ENCODE results near the gene CPSF7. TPM values are rescaled to one million over a fixed set of nuclear protein-coding genes. Genes with fewer than 3 reads are reported as not detected.
"Not testable (repeated sequence)": the region's sequence is repeated elsewhere in the genome, so short reads cannot be mapped to it uniquely, and the experiment has no call there.

CPSF7 gene
- 40.1 TPM for total RNA-seq
- long read RNA-seq, transcript CPSF7-205 (10 exons, 3,524 nt), result major isoform, 5 of 30 reads
- long read RNA-seq, partial matches to known transcripts, result 20 of 30 reads
- long read RNA-seq, other reads (novel, unspliced or antisense), result 4 of 30 reads

- peak; percentile 99 for DNase-seq (ENCODE audit: low spot score)
- intact Hi-C loops (cut with DNase I), result loop anchor here (1.0 kb wide), 1 partner anchor 38 kb away; the partner anchor contains the start of gene TMEM216
Measured at GRCh38 chr11:61429691-61430582, at the start of gene CPSF7, which contains the start of gene SDHAF2. Gene CPSF7 (minus strand): TSS chr11:61429975. CDS start chr11:61429235, 740 bp downstream. Gene SDHAF2 (plus strand): TSS chr11:61430124. CDS start chr11:61430147, 23 bp downstream.

- intact Hi-C loops (cut with DNase I), result loop anchor here (2.0 to 10.0 kb wide), 5 partner anchors 39 to 247 kb away; no protein-coding TSS in a partner anchor
- no peak for DNase-seq (ENCODE audit: low spot score)
Measured at GRCh38 chr11:61477727-61478148, 48.0 kb upstream of the CPSF7 start.

- intact Hi-C loops (cut with DNase I), result loop anchor here (2.0 to 10.0 kb wide), 5 partner anchors 40 to 248 kb away; no protein-coding TSS in a partner anchor
- DNase-seq (ENCODE audit: low spot score), result no peak
Measured at GRCh38 chr11:61477126-61477525, 47.4 kb upstream of the CPSF7 start.

GRCh38 chr11:61476371-61476770 is 46.6 kb upstream of the CPSF7 start:
- DNase-seq (ENCODE audit: low spot score), result no peak
- intact Hi-C loops (cut with DNase I), result loop anchor here (2.0 to 10.0 kb wide), 5 partner anchors 40 to 248 kb away; no protein-coding TSS in a partner anchor

GRCh38 chr11:61475433-61475832 is 45.7 kb upstream of the CPSF7 start:
- no peak for DNase-seq (ENCODE audit: low spot score)
- intact Hi-C loops (cut with DNase I), result loop anchor here (5.0 to 10.0 kb wide), 2 partner anchors 102 to 249 kb away; no protein-coding TSS in a partner anchor

- intact Hi-C loops (cut with DNase I), result loop anchor here (10.0 kb wide), 1 partner anchor 251 kb away; no protein-coding TSS in a partner anchor
- no peak for DNase-seq (ENCODE audit: low spot score)
Measured at GRCh38 chr11:61474013-61474643, 44.4 kb upstream of the CPSF7 start.

GRCh38 chr11:61473370-61474012 is 43.7 kb upstream of the CPSF7 start:
- intact Hi-C loops (cut with DNase I), result loop anchor here (10.0 kb wide), 1 partner anchor 251 kb away; no protein-coding TSS in a partner anchor
- no peak for DNase-seq (ENCODE audit: low spot score)

- intact Hi-C loops (cut with DNase I), result loop anchor here (10.0 kb wide), 1 partner anchor 252 kb away; no protein-coding TSS in a partner anchor
- no peak for DNase-seq (ENCODE audit: low spot score)
Measured at GRCh38 chr11:61472868-61473267, 43.1 kb upstream of the CPSF7 start.

- intact Hi-C loops (cut with DNase I), result loop anchor here (10.0 kb wide), 1 partner anchor 253 kb away; no protein-coding TSS in a partner anchor
- no peak for DNase-seq (ENCODE audit: low spot score)
Measured at GRCh38 chr11:61472282-61472681, 42.5 kb upstream of the CPSF7 start.

- no peak for DNase-seq (ENCODE audit: low spot score)
- intact Hi-C loops (cut with DNase I), result no loop called here
Measured at GRCh38 chr11:61468002-61468401, 38.2 kb upstream of the CPSF7 start.

GRCh38 chr11:61467602-61468001 is 37.8 kb upstream of the CPSF7 start:
- intact Hi-C loops (cut with DNase I), result not testable (repeated sequence)

GRCh38 chr11:61460986-61461385 is 31.2 kb upstream of the CPSF7 start:
- intact Hi-C loops (cut with DNase I), result no loop called here
- DNase-seq (ENCODE audit: low spot score), result no peak

More at GRCh38 chr11:61467602-61468001, 37.8 kb upstream of the CPSF7 start:
- not testable (repeated sequence) for DNase-seq (ENCODE audit: low spot score)

- intact Hi-C loops (cut with DNase I), result no loop called here
- no peak for DNase-seq (ENCODE audit: low spot score)
Measured at GRCh38 chr11:61460474-61460881, 30.7 kb upstream of the CPSF7 start.

- intact Hi-C loops (cut with DNase I), result no loop called here
- DNase-seq (ENCODE audit: low spot score), result no peak
Measured at GRCh38 chr11:61454520-61454919, 24.7 kb upstream of the CPSF7 start.

- intact Hi-C loops (cut with DNase I), result no loop called here
- DNase-seq (ENCODE audit: low spot score), result no peak
Measured at GRCh38 chr11:61453695-61454094, 23.9 kb upstream of the CPSF7 start.

- DNase-seq (ENCODE audit: low spot score), result no peak
- intact Hi-C loops (cut with DNase I), result no loop called here
Measured at GRCh38 chr11:61452825-61453224, 23.1 kb upstream of the CPSF7 start.

GRCh38 chr11:61448552-61448927 is 18.8 kb upstream of the CPSF7 start:
- DNase-seq (ENCODE audit: low spot score), result no peak
- intact Hi-C loops (cut with DNase I), result loop anchor here (5.0 kb wide), 2 partner anchors 129 to 179 kb away; no protein-coding TSS in a partner anchor

GRCh38 chr11:61447601-61448551 is 18.1 kb upstream of the CPSF7 start:
- no peak for DNase-seq (ENCODE audit: low spot score)

More at GRCh38 chr11:61447601-61448551, 18.1 kb upstream of the CPSF7 start:
- intact Hi-C loops (cut with DNase I), result loop anchor here (2.0 to 5.0 kb wide), 3 partner anchors 69 to 179 kb away; no protein-coding TSS in a partner anchor
